GM21528 (cell line): ENCODE results near the gene ATF7.
A peak's percentile ranks its signal among the peaks of the same experiment; 100 is the strongest.
"Not testable (repeated sequence)": the region's sequence is repeated elsewhere in the genome, so short reads cannot be mapped to it uniquely, and the experiment has no call there.

Experiments used
- ATAC-seq: cut with Tn5 transposase; IDR thresholded peaks from one replicate; pipeline ENCODE4 v1.9.1; 2021; ENCODE audit warnings: mild to moderate bottlenecking, moderate library complexity; ENCODE audit not compliant: unreplicated experiment, low FRiP score

ATF7 gene

GRCh38 chr12:53572134-53572758 lies 53.9 kb downstream of the ATF7 start:
- ATAC-seq, result no peak

- ATAC-seq, result no peak
Observed at GRCh38 chr12:53571295-53571694, 54.9 kb downstream of the ATF7 start.

GRCh38 chr12:53568809-53569557 lies 57.2 kb downstream of the ATF7 start:
- no peak for ATAC-seq

GRCh38 chr12:53567961-53568808 lies 58.0 kb downstream of the ATF7 start:
- ATAC-seq, result no peak

- not testable (repeated sequence) for ATAC-seq
Observed at GRCh38 chr12:53565376-53565775, 60.8 kb downstream of the ATF7 start.

- ATAC-seq, result no peak
Observed at GRCh38 chr12:53564941-53565340, 61.2 kb downstream of the ATF7 start.

GRCh38 chr12:53564278-53564677 lies 61.9 kb downstream of the ATF7 start:
- no peak for ATAC-seq

- ATAC-seq, result no peak
Observed at GRCh38 chr12:53563452-53564028, 62.6 kb downstream of the ATF7 start.

GRCh38 chr12:53561590-53561953 lies 64.6 kb downstream of the ATF7 start:
- ATAC-seq, result no peak

GRCh38 chr12:53560912-53561589 lies 65.1 kb downstream of the ATF7 start:
- no peak for ATAC-seq

GRCh38 chr12:53560351-53560750 lies 65.8 kb downstream of the ATF7 start:
- no peak for ATAC-seq

- no peak for ATAC-seq
Observed at GRCh38 chr12:53558631-53559030, 67.6 kb downstream of the ATF7 start.

- ATAC-seq, result no peak
Observed at GRCh38 chr12:53552361-53553327, 73.5 kb downstream of the ATF7 start.

GRCh38 chr12:53551889-53552291 lies 74.3 kb downstream of the ATF7 start:
- no peak for ATAC-seq

- ATAC-seq, result no peak
Observed at GRCh38 chr12:53550595-53550994, 75.6 kb downstream of the ATF7 start.

- ATAC-seq, result not testable (repeated sequence)
Observed at GRCh38 chr12:53550131-53550530, 76.1 kb downstream of the ATF7 start.

GRCh38 chr12:53548354-53548753 lies 77.8 kb downstream of the ATF7 start:
- not testable (repeated sequence) for ATAC-seq

GRCh38 chr12:53543539-53543938 lies 82.6 kb downstream of the ATF7 start:
- ATAC-seq, result peak; percentile 64

- no peak for ATAC-seq
Observed at GRCh38 chr12:53539526-53539925, 86.7 kb downstream of the ATF7 start.
